Vagina (tissue), 2 donors: ENCODE measurements around the gene PRPF6.

Experiments
- POLR2A ChIP-seq, 2 donors: fragments of 450-650 bp; IDR thresholded peaks; one replicate each; pipeline ENCODE4 v1.6.1; 2017; ENCODE audit warnings: antibody characterized with exemption in 2 of 2, mild to moderate bottlenecking in 2 of 2, moderate library complexity in 2 of 2
- TF ChIP-seq, protein P1 (sequence below), 3 experiments: fragments of 450-650 bp in 2 of 3; fragments of 200-600 bp in 1 of 3; sonication (generic) in 1 of 3; IDR thresholded peaks; one replicate each; pipeline ENCODE4 v1.5.1; 2017 to 2019; ENCODE audit warnings: antibody characterized with exemption in 3 of 3, mild to moderate bottlenecking in 2 of 3, moderate library complexity in 2 of 3

DNA sequence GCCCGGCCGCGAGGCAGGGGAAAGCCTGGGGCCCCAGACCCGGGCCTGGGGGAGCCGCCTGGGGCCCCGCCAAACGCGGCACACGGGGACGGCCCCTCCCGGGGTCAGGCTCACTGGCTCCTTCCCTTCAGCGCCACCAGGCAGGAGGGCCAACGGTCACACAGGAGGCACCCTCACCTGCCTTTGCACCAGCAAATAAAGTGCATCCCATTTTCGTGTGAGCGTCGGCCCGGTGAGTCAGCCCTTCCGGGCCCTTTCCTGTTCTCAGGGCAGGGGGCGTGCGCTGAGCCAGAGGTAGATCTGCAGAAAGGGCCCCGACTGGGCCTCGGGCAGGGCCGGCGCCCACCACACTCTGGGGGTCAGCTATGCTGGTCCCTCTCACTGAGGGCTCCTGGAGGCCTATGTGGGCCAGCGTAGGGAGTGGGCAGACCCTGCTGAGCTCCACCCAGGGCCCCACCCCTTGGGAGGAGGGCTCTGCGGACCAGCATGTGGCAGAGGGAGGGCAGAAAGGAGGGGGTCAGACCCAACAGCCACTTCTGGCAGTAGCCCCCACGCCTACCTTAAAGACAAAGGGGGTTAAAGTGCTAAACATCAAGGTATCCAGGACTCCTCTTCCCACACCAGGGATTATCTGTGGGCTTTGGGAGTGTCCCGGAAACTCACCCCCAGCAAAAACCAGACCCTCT, 23.8 kb upstream of the PRPF6 start:
- no peak for TF ChIP-seq POLR2A (IDR thresholded peaks at IDR 0.05)
- TF ChIP-seq, protein P1, sequence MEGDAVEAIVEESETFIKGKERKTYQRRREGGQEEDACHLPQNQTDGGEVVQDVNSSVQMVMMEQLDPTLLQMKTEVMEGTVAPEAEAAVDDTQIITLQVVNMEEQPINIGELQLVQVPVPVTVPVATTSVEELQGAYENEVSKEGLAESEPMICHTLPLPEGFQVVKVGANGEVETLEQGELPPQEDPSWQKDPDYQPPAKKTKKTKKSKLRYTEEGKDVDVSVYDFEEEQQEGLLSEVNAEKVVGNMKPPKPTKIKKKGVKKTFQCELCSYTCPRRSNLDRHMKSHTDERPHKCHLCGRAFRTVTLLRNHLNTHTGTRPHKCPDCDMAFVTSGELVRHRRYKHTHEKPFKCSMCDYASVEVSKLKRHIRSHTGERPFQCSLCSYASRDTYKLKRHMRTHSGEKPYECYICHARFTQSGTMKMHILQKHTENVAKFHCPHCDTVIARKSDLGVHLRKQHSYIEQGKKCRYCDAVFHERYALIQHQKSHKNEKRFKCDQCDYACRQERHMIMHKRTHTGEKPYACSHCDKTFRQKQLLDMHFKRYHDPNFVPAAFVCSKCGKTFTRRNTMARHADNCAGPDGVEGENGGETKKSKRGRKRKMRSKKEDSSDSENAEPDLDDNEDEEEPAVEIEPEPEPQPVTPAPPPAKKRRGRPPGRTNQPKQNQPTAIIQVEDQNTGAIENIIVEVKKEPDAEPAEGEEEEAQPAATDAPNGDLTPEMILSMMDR (IDR thresholded peaks at IDR 0.05), result peak in 1 of 3 experiments; percentile 13
